Stimulated activated naive CD8-positive, alpha-beta T cell treated with anti-CD3 and anti-CD28 coated beads, Interleukin-15, amount 100 ng/mL, for 72 hours (primary cell): ENCODE results near the gene TMEM208.

Experiments used
- ATAC-seq: fragments of 150-1000 bp; cut with Tn5 transposase; 2 replicates; pipeline ENCODE4 v1.10.0; 2021; ENCODE audit warnings: mild to moderate bottlenecking, moderate library complexity
- DNase-seq, 2 donors: peaks; one replicate each; pipeline ENCODE4 v3.0.0; 2021 to 2022
- H3K27ac Mint-ChIP-seq, 2 donors: one replicate each; pipeline ENCODE4 v1.8.0; 2022; ENCODE audit warnings: mild to moderate bottlenecking in 2 of 2, mixed read lengths in 2 of 2, moderate library complexity in 2 of 2
- H3K27me3 Mint-ChIP-seq: one replicate; pipeline ENCODE4 v1.8.0; 2022; ENCODE audit warnings: mixed read lengths
- H3K4me1 Mint-ChIP-seq: one replicate; pipeline ENCODE4 v1.8.0; 2022; ENCODE audit warnings: mild to moderate bottlenecking, mixed read lengths
- H3K4me3 Mint-ChIP-seq, 2 donors: one replicate each; pipeline ENCODE4 v1.8.0; 2022; ENCODE audit warnings: mild to moderate bottlenecking in 2 of 2, mixed read lengths in 2 of 2, moderate library complexity in 1 of 2
- H3K9me3 Mint-ChIP-seq, 2 donors: one replicate each; pipeline ENCODE4 v1.8.0; 2022; ENCODE audit warnings: mixed read lengths in 2 of 2

TMEM208 gene

DNA sequence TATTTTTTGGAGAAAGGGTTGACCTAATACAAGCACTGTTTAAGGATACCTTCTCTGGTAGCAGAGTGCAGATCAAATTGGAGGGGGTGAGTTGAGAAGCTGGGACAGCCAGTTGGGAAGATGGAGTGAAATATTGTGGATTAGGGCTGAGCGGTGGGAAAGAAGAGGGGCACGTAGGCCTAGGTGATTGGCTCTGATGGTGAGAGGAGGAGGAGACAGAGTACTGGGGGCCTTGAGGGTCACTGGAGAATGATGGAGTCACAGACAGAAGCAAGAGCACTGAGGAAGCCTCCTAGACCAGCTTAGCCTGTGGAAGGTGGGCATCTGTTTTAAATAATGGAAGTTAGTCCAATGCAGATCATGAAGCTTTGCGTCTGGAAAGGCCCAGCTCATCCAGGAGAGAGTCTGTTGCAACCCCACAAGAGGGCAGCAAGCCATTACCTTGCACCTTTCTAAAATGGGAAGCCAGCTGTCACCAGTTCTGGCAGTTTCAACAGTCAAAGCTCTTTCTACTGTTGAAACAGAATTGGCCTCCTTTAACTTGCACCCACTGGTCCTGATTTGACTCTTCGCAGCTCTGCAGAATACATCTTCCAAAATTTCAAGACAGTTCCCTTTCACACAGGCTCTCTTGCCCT, 33.6 kb downstream of the TMEM208 start:
- H3K27me3 Mint-ChIP-seq = peaks cover 17% of the 10 kb centered on the region
- ATAC-seq (peak; percentile 77), DNase-seq (no peak)
- H3K4me3 Mint-ChIP-seq = no peak overlapping the region
- H3K27ac Mint-ChIP-seq = no peak overlapping the region
- H3K4me1 Mint-ChIP-seq = no peaks in the 10 kb centered on the region
- no peaks in the 10 kb centered on the region for H3K9me3 Mint-ChIP-seq

DNA sequence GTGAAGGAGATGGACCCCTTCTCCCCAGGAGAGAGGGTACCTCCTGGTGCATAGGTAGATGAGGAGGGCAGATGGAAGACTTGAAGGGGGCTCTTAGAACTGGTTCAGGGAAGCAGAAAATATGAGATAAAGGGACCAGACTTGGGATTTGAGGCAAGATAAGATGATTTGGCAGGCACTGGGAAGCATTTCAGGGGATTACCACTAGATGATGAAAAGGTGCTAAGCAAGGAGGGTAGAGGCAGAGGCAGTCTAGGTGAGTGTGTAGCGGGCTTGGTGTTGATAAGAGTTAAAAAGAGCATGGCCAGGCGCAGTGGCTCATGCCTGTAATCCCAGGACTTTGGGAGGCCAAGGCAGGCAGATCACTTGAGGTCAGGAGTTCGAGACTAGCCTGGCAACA, 36.3 kb downstream of the TMEM208 start:
- Mint-ChIP-seq H3K4me3 (no peak overlapping the region), H3K9me3 (no peaks in the 10 kb centered on the region), H3K27ac (no peak overlapping the region), H3K4me1 (no peaks in the 10 kb centered on the region), H3K27me3 (peaks cover 17% of the 10 kb centered on the region)
- no peak for DNase-seq
- ATAC-seq = no peak

DNA sequence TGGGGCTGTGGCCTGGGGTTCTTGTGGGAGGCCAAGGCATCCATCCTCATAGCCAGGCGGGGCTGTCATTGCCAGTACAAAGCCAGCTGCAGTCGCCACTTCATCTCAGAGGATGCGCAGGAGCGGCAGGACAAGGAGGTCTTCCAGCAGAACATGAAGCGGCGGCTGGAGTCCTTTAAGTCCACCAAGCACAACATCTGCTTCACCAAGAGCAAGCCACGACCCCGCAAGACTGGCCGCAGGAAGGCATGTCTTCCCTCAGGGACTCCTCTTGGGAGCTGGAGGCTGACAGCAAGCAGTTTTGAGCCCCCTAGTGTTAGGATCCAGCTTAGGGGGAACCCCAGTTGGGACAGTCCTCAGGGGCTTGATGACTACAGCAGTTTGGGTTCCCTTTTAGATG, 37.3 kb downstream of the TMEM208 start:
- Mint-ChIP-seq H3K27me3 (peaks cover 17% of the 10 kb centered on the region), H3K9me3 (no peaks in the 10 kb centered on the region), H3K27ac (no peak overlapping the region), H3K4me3 (no peak overlapping the region), H3K4me1 (no peaks in the 10 kb centered on the region)
- ATAC-seq (no peak), DNase-seq (no peak)

DNA sequence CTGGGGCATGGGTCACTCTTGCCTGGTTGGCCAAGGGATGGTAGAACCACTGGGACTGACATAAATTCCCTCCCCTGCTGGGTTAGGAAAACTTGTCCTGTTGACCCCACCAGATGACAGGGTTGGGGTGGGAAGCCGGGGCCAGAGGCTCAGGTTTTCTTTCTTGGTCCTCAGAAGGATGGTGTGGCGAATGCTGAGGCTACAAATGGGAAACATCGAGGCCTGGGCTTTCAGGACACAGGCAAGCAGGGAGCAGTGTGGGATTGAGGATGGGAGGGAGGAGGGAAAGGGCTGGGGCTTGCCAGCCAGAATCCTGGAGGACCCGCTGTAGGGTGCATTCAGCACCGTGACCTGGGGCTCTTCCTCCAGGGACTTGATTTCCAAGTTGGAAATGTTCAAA, 37.9 kb downstream of the TMEM208 start:
- no peak for ATAC-seq

DNA sequence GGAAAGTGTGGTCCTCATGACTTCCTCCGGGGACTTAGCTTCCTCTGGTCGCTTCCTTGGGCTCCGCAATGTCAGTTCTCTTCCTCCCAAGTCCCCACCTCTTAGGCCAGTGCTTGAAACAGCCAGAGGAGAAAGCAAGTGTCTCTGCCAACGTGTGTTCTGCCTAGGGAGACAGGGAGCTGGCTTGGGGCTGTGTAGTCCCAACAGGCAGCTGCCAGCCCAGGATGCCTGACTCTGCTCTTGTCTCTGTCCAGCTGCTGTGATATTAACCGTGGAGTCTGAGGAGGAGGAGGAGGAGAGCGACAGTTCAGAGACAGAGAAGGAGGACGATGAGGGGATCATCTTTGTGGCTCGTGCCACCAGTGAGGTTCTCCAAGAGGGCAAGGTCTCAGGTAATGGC, 38.9 kb downstream of the TMEM208 start:
- Mint-ChIP-seq H3K9me3 (no peaks in the 10 kb centered on the region), H3K4me1 (no peaks in the 10 kb centered on the region), H3K4me3 (no peak overlapping the region), H3K27ac (no peak overlapping the region), H3K27me3 (peaks cover 17% of the 10 kb centered on the region)
- ATAC-seq (no peak), DNase-seq (no peak)

More for the DNA sequence above, 37.9 kb downstream of the TMEM208 start:
- H3K4me1 Mint-ChIP-seq = no peaks in the 10 kb centered on the region
- no peak overlapping the region for H3K27ac Mint-ChIP-seq
- no peaks in the 10 kb centered on the region for H3K9me3 Mint-ChIP-seq
- DNase-seq = no peak
- no peak overlapping the region for H3K4me3 Mint-ChIP-seq
- peaks cover 17% of the 10 kb centered on the region for H3K27me3 Mint-ChIP-seq

DNA sequence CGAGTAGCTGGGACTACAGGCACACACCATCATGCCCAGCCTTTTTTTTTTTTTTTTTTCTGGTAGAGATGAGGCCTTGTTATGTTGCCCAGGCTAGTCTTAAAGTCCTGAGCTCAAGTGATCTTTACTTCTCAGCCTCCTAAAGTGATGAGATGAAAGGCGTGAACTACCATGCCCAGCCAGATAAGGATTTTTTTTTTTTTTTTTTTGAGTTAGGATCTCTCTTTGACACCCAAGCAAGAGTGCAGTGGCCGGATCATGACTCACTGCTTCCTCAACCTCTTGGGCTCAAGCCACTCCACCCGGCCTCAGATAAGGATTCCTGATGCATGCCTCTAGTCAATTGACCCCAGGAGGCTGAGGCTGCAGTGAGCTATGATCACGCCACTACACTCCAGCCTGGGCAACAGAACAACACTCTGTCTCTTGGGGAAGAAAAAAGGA, 41.2 kb downstream of the TMEM208 start:
- Mint-ChIP-seq H3K4me1 (no peaks in the 10 kb centered on the region), H3K9me3 (no peaks in the 10 kb centered on the region), H3K27ac (no peak overlapping the region), H3K27me3 (peaks cover 9% of the 10 kb centered on the region), H3K4me3 (no peak overlapping the region)
- DNase-seq (no peak), ATAC-seq (no peak)

- Mint-ChIP-seq H3K4me3 (no peak overlapping the region), H3K27ac (no peak overlapping the region)
- no peak for ATAC-seq
Measured at GRCh38 chr16:67269766-67270165, 42.8 kb downstream of the TMEM208 start.

GRCh38 chr16:67270931-67271338, 44.0 kb downstream of the TMEM208 start:
- H3K4me3 Mint-ChIP-seq = no peak overlapping the region
- ATAC-seq = peak; percentile 23
- peak overlapping the region in 1 of 2 donors; percentile 19 for H3K27ac Mint-ChIP-seq
- no peak for DNase-seq
- no peaks in the 10 kb centered on the region for H3K9me3 Mint-ChIP-seq
- H3K4me1 Mint-ChIP-seq = peaks cover 7% of the 10 kb centered on the region
- H3K27me3 Mint-ChIP-seq = no peaks in the 10 kb centered on the region

More at GRCh38 chr16:67269766-67270165, 42.8 kb downstream of the TMEM208 start:
- DNase-seq = no peak
- Mint-ChIP-seq H3K27me3 (no peaks in the 10 kb centered on the region), H3K9me3 (no peaks in the 10 kb centered on the region), H3K4me1 (no peaks in the 10 kb centered on the region)

GRCh38 chr16:67271446-67271845, 44.5 kb downstream of the TMEM208 start:
- Mint-ChIP-seq H3K9me3 (no peaks in the 10 kb centered on the region), H3K4me3 (no peak overlapping the region), H3K4me1 (peaks cover 12% of the 10 kb centered on the region), H3K27ac (peak overlapping the region in 1 of 2 donors; percentile 81), H3K27me3 (no peaks in the 10 kb centered on the region)
- ATAC-seq (peak; percentile 35), DNase-seq (no peak)

DNA sequence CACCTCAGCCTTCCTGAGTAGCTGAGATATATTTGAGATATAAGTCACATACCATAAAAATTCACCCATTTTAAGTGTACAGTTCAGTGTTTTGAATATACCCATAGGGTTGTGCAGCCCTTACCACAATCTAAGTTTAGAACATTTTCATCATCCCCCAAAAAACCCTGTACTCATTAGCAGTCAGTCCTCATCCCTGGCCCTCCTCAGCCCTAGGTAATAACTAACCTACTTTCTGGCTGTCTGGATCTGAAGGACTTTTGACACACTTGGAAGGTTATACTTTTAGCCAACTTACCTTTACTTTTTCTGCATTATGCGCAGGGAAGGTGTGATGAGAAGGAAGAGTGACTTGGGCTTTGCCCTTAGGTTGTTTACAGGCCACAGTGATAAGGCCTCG, 48.4 kb downstream of the TMEM208 start:
- no peak overlapping the region for H3K4me3 Mint-ChIP-seq
- no peaks in the 10 kb centered on the region for H3K9me3 Mint-ChIP-seq
- ATAC-seq (no peak), DNase-seq (no peak)
- no peaks in the 10 kb centered on the region for H3K27me3 Mint-ChIP-seq
- H3K4me1 Mint-ChIP-seq = peaks cover 42% of the 10 kb centered on the region
- H3K27ac Mint-ChIP-seq = peak overlapping the region; percentile 67 to 89

DNA sequence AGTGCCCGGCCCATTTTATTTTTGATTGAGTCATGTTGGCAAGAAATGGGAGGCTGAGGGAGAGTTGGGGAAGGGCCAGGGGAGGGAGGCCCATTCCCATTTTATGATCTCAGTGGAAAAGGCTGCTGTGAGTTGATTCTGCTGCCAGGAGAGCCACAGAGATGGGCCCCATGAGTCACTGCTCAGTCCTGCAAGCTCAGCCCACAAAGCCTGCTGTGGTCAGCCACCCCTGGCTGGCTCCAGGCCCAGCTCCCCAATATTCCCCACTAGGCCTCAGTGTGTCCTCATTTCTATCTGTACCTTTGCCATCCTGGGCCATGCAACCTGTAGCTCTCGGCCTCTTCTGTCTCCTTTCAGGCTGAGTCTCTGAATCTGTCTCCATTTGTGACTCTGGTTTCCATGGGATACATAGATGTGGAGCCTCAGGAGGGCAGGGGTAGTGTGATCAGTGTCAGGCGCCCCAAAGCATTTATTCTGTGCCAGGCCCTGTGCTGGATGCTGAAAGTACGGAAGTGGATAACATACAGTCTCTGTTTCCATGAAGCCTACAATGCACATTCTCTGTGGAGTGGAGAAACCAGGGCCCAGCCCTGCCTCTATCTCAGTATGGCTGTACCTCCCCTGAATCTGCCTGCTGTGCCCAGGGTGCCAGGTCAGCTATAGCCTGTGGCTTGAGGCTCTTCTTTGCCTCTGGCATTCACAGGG, 50.5 kb downstream of the TMEM208 start:
- ATAC-seq = no peak
- no peaks in the 10 kb centered on the region for H3K9me3 Mint-ChIP-seq
- no peaks in the 10 kb centered on the region for H3K27me3 Mint-ChIP-seq
- H3K4me1 Mint-ChIP-seq = peaks cover 46% of the 10 kb centered on the region
- DNase-seq = peak in 1 of 2 donors; percentile 35
- peak overlapping the region; percentile 82 to 83 for H3K4me3 Mint-ChIP-seq
- H3K27ac Mint-ChIP-seq = peak overlapping the region; percentile 42 to 93

DNA sequence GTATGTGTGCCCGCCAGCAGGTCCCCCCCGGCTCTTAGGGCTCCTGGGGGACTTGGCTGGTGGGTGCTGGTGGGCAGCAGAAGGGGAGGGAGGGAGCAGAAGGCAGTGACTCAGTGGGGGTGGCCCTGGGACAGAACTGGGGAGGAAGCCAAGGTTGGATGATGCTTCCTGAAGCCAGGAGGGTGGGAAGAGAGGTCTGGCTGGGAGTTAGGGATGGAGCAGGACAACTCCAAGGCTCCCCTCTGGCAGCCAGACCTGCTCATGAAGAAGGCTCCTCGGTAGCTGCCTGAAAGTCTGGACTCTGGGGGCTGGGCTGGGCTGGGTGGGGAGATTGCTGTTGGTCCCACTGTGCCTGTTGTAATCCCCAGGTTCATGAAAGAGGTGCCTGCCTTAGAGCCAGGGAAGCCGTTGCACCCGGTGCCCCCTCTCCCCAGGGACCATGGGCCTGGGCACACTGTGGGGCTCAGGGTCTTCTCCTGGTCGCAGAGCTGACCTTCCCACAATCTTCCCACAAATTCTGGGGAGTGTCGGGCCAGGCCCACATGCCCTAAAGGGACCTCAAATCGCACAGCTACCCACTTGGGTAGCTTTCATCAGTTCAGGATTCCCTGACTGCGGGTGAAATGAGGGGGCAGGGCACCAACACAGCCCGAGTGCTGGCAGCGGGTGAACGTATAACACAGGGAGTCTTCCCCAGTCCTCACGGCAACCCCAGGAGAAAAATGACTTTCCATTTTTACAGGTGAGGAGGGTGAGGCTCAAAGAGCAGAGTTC, 51.3 kb downstream of the TMEM208 start:
- Mint-ChIP-seq H3K4me1 (peaks cover 46% of the 10 kb centered on the region), H3K27ac (peak overlapping the region; percentile 91 to 93), H3K4me3 (peak overlapping the region; percentile 82 to 93), H3K9me3 (no peaks in the 10 kb centered on the region), H3K27me3 (no peaks in the 10 kb centered on the region)
- ATAC-seq = no peak
- no peak for DNase-seq
